AG10803 (cell line): ENCODE measurements around the gene IL17RE.

ENCODE experiments used
- DNase-seq: peaks from one replicate; pipeline ENCODE4 v3.0.0; 2010; ENCODE audit warnings: low read depth
- H3K4me3 ChIP-seq: 2 replicates; pipeline ENCODE4 v1.5.1; 2011; ENCODE audit warnings: mild to moderate bottlenecking, low read length, control low read depth
- CTCF ChIP-seq: conservative IDR thresholded peaks from 2 replicates; pipeline ENCODE4 v1.5.1; 2011; ENCODE audit warnings: mild to moderate bottlenecking, low read length, control low read depth, inconsistent platforms

The IL17RE gene

GRCh38 chr3:9947025-9947995, 44.7 kb downstream of the IL17RE start:
- peak; percentile 46 for TF ChIP-seq CTCF
- DNase-seq, result peak; percentile 70

GRCh38 chr3:9948586-9948985, 45.9 kb downstream of the IL17RE start:
- no peak overlapping the region for H3K4me3 ChIP-seq
- no peak for TF ChIP-seq CTCF
- no peak for DNase-seq

More at GRCh38 chr3:9947025-9947995, 44.7 kb downstream of the IL17RE start:
- H3K4me3 ChIP-seq, result peak overlapping the region; percentile 71

GRCh38 chr3:9949115-9949514, 46.5 kb downstream of the IL17RE start:
- no peak for DNase-seq
- no peak for TF ChIP-seq CTCF
- no peak overlapping the region for H3K4me3 ChIP-seq

GRCh38 chr3:9949626-9950025, 47.0 kb downstream of the IL17RE start:
- no peak for DNase-seq
- H3K4me3 ChIP-seq, result no peak overlapping the region
- TF ChIP-seq CTCF, result no peak

- TF ChIP-seq CTCF, result no peak
- H3K4me3 ChIP-seq, result no peak overlapping the region
- DNase-seq, result no peak
Measured at GRCh38 chr3:9951126-9951525, 48.5 kb downstream of the IL17RE start.

- no peak for TF ChIP-seq CTCF
- peak overlapping the region; percentile 65 for H3K4me3 ChIP-seq
- DNase-seq, result no peak
Measured at GRCh38 chr3:9951598-9951961, 48.9 kb downstream of the IL17RE start.
